HG03095 (cell line): ENCODE data around the gene ZNF555.
A peak's percentile ranks its signal among the peaks of the same experiment; 100 is the strongest.
"Not testable (repeated sequence)": the region's sequence is repeated elsewhere in the genome, so short reads cannot be mapped to it uniquely, and the experiment has no call there.

ENCODE experiments used
- ATAC-seq: cut with Tn5 transposase; IDR thresholded peaks from one replicate; pipeline ENCODE4 v1.9.1; 2021; ENCODE audit warnings: moderate library complexity; ENCODE audit not compliant: unreplicated experiment

The ZNF555 gene

GRCh38 chr19:2806736-2807378 lies 34.4 kb upstream of the ZNF555 start:
- ATAC-seq = no peak

- ATAC-seq = no peak
Observed at GRCh38 chr19:2807379-2808128, 33.7 kb upstream of the ZNF555 start.

- no peak for ATAC-seq
Observed at GRCh38 chr19:2808129-2808941, 32.9 kb upstream of the ZNF555 start.

DNA sequence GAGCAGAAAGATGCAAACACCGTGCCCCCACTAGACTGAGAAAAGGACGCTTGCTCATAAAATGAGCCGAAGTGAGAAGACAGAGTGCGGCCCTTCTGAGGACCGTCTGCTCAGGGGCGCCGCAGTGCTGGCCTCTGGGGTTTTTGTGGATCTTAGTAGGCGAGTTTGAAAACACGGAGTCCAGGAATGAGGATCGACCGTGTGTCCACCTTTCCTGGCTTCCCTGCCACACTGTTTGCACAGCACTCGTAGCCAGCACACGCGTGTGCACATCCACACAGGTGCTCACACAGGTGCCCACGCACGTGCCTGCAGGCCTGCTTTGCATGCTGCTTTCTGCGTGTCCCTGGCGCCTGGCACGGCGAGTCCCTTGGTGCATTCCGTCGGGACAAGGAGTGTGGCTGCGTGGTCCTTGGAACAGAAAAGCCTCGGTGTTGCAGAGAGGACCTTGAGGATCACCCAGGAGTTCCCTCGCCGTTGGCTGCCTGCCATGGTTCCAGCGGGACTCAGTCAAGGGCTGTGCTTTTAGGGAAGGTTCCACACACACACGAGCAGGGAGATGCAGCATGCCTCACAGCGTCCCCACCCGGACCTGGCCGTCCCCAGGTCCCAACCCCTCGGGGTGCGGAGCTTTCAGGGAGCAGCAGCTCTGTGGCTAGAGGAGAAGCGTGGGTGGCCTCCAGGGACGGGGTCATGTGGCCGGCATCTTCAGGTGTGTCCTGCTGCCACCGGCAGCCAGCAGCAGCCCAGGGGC lies 31.7 kb upstream of the ZNF555 start:
- ATAC-seq = no peak

GRCh38 chr19:2810141-2811091 lies 30.9 kb upstream of the ZNF555 start:
- no peak for ATAC-seq

GRCh38 chr19:2811221-2811722 lies 30.0 kb upstream of the ZNF555 start:
- no peak for ATAC-seq

DNA sequence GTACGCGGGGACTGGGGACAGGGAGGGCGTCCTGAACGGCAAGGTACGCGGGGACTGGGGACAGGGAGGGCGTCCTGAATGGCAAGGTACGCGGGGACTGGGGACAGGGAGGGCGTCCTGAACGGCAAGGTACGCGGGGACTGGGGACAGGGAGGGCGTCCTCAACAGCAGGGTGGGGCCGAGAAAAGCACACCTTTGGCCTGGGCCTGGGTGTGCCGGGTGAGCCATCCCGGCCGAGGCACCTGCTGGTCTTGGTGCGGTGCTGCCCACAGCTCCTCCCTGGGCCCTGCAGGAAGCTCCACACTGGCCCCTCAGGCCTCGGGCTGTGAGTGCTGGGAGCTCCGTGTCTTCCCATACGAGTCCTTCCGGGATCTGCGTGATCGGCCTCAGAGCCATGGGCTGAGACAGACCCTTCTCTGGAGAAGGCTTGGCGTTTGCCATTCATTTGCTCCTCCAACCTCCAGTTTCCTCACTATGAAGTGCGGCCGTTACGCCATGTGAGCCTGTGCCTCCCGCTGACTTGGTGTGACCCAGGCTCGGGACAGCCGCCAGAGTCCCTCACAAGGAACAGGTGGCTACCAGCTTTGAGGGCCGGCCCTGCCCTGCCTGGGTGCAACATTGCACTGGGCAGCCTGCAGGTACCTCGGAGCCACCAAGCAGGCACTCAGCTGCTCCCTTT lies 29.4 kb upstream of the ZNF555 start:
- ATAC-seq = no peak

DNA sequence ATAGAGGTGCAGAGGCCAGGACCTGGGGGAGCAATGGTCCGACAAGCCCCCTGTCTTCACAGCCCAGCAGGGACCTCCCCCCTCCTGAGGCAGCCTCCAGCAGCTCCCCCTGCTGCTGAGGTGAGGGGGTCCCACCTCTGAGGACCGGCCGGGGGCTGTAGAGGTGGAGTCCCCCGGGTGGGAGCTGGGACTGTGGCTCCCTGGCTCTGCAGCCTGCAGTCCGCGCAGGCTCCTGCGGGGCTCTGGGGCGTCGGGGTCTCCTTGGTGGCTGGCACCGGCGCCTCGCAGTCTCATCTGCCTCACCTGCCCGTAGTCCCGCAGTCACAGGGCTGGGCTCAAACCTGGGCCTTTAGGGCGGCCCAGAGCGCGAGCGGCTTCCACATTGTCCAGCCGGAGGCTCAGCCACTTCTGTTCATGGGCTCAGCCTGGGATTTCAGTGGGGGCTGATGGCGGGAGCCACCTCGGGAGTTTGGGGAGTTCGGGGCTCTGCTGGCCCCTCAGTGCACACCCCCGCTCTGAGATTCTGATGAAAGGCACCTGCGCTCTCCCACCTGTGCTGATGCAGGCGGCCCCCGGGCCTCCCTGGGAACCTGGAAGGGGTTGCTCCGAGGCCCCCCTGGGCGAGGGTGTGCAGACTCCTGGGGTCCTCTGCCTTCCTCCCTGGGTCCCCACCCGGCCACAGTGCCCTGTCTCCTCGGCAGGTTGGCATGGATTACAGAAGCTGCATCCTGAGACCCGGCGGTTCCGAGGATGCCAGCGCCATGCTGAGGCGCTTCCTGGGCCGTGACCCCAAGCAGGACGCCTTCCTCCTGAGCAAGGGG lies 28.7 kb upstream of the ZNF555 start:
- ATAC-seq = no peak

GRCh38 chr19:2813235-2814160 lies 27.8 kb upstream of the ZNF555 start:
- no peak for ATAC-seq

DNA sequence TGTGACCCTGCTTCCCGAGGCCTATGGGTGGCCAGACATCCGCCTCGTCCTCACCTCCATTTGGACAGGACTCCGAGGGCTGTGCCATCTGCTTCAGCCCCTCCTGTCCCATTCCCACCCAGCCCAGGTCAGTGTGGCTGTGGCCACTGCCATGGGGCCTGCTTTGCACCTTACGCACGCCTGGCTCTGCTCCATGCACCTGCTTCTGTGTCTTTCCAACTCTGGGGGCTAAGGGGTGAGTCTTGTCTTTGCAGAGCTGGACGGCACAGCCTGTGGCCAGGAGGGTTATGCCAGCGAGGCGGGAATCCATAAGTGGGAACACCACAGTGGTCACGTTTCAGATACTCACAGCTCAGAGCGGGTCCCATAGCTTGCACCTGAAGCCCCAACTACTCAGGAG lies 26.8 kb upstream of the ZNF555 start:
- no peak for ATAC-seq

- ATAC-seq = no peak
Observed at GRCh38 chr19:2815191-2815614, 26.1 kb upstream of the ZNF555 start.

GRCh38 chr19:2815923-2816322 lies 25.4 kb upstream of the ZNF555 start:
- ATAC-seq = no peak

- no peak for ATAC-seq
Observed at GRCh38 chr19:2816641-2817040, 24.6 kb upstream of the ZNF555 start.

DNA sequence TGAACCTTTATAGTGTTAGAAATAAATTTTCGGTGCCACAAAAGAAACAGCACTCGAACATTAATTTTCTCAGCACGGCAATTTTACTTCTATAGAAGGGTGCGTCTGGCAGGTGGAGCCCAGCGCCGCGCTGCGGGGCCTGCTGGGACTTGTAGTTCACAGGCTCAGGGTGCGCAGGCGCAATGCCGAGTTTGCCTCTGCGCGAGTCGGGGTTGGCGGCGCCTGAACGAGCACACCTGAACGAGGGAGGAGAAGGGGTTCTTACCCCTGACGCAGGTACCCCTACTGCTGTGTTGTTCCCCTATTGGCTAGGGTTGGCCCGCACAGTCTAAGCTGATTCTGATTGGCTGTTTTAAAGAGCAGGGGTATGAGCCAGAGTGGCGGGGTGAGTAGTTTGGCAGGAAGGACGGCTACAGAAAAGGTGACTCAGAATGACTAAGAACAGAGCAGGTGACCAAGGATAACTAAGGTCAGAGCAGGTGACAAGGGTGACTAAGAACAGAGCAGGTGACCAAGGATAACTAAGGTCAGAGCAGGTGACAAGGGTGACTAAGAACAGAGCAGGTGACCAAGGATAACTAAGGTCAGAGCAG lies 23.9 kb upstream of the ZNF555 start:
- ATAC-seq = not testable (repeated sequence)

DNA sequence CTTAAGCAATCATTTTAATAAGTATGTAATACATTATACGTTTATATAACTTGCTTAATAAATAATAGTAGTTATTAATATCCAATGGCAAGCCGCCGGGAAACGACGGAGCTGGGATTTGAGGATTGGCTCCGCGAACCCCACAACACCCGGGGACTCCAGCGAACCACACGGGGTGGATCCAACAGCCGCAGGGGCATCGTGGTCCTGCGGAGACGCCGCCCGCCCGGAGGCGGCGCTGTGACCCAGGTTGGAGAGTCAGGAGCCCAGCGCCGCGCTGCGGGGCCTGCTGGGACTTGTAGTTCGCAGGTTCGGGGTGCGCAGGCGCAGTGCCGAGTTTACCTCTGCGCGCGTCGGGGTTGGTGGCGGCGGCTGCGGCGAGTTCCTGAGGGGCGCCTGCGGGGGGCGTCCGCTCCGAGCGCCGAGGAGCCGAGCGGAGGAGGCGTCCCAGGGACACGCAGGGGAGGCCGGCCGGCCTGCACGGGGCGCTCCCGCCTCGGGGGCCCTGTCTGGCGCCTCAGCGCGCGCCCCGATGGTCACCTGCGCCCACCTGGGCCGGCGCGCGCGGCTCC lies 21.6 kb upstream of the ZNF555 start, which contains the start of gene ZNF554:
ZNF554 (plus strand) TSS at position 329 of the 572 bp plus-strand sequence; CDS start at position 533, 204 bp downstream.
- ATAC-seq = peak; percentile 78

- ATAC-seq = peak; percentile 14
Observed at GRCh38 chr19:2820112-2820702, 21.1 kb upstream of the ZNF555 start.
